Adrenal gland (tissue), 12 donors: ENCODE results near the gene LNPK. TPM values are rescaled to one million over a fixed set of nuclear protein-coding genes. Genes with fewer than 3 reads are reported as not detected.

Experiments used
- DNase-seq, 7 donors: peaks; one replicate each; pipeline ENCODE4 v3.0.0-alpha.2; 2019 to 2020
- H3K27ac ChIP-seq, 5 donors: fragments of 200-600 bp; sonication (generic) in 4 of 5; 1 replicate in 3 of 5; 2 replicates in 2 of 5; pipeline versions ENCODE4 v1.5.1 to v1.8.0; 2016 to 2020; ENCODE audit warnings: mild to moderate bottlenecking in 1 of 5
- H3K27me3 ChIP-seq: fragments of 200-600 bp; 2 replicates; pipeline ENCODE4 v1.8.0; 2021
- H3K36me3 ChIP-seq, 2 donors: fragments of 200-600 bp; replicated peaks in 1 of 2; 1 replicate in 1 of 2; 2 replicates in 1 of 2; pipeline versions ENCODE4 v1.5.1 to v1.8.0; 2018 to 2022
- H3K4me1 ChIP-seq, 2 donors: fragments of 200-600 bp; replicated peaks in 1 of 2; 1 replicate in 1 of 2; 2 replicates in 1 of 2; pipeline versions ENCODE4 v1.5.1 to v1.8.0; 2018 to 2021
- H3K4me3 ChIP-seq, 4 donors: fragments of 200-600 bp; sonication (generic) in 3 of 4; one replicate each; pipeline ENCODE4 v1.5.1; 2016 to 2018
- H3K9me3 ChIP-seq, 3 donors: fragments of 200-600 bp; sonication (generic) in 1 of 3; replicated peaks in 1 of 3; 1 replicate in 2 of 3; 2 replicates in 1 of 3; pipeline versions ENCODE4 v1.5.1 to v1.8.0; 2016 to 2021
- CTCF ChIP-seq, 6 experiments: fragments of 450-650 bp in 4 of 6; fragments of 200-600 bp in 2 of 6; sonication (generic) in 1 of 6; IDR thresholded peaks; 1 replicate in 5 of 6; 2 replicates in 1 of 6; pipeline versions ENCODE4 v1.5.1 to v1.8.0; 2016 to 2021; ENCODE audit warnings: antibody characterized with exemption in 6 of 6, mild to moderate bottlenecking in 2 of 6, moderate library complexity in 1 of 6
- POLR2A ChIP-seq, 2 donors: fragments of 450-650 bp; IDR thresholded peaks; one replicate each; pipeline ENCODE4 v1.6.1; 2017; ENCODE audit warnings: antibody characterized with exemption in 2 of 2, mild to moderate bottlenecking in 2 of 2, moderate library complexity in 1 of 2
- WGBS, 4 donors: extraction: QIAGEN DNeasy Blood & Tissue Kit in 2 of 4; methylation state at CpG; one replicate each; pipeline versions ENCODE4 v1.1.5 to v1.1.7; 2013 to 2017; 5-methylcytosine and 5-hydroxymethylcytosine counted together
- intact Hi-C, 2 donors: fragments of 100-400 bp; cut with DNase I; formaldehyde crosslinking; loops; one replicate each; pipeline versions ENCODE4 v1.14.1 to v1.15.0; 2022 to 2023
- polyA plus RNA-seq, 3 donors: library from polyadenylated mRNA; stranded (reverse); fragments of 200-250 nt in 2 of 3; fragments of 350-450 nt in 1 of 3; fragmentation: Illumina TruSeq in 1 of 3; extraction: RNeasy Lipid Tissue Mini Kit (QIAGEN cat#74804) in 1 of 3; gene quantifications; one replicate each; pipeline ENCODE4 v1.2.3, GENCODE V29; 2013 to 2014
- total RNA-seq, 9 donors: library from RNA; depleted of rRNA in 4 of 9; stranded (reverse); fragments of >200 nt in 4 of 9; fragments of 120-200 nt in 1 of 9; fragmentation: NEBNext Ultra II Directional in 1 of 9; extraction: Animal tissue kit (Norgen Biotek cat#: 25700) in 1 of 9; gene quantifications; one replicate each; pipeline versions ENCODE4 v1.1.0 to v1.2.4, GENCODE V29; 2013 to 2023
- donor health status: healthy with polysubstance abuse.
- donor health status: Bipolar disorder and iron deficiency.
- donor health status: DM: yes; HTN: yes; CAD: no.
- donor health status: DM: no; HTN: no; CAD: no.
- donor health status: DM: no; HTN: no; CAD: no.
- donor health status: DM: yes; HTN: yes; CAD: no.

LNPK gene
- total and polyA plus RNA-seq, 12 donors = 2.6 to 32.7 (median 19.3) TPM

- no peak for DNase-seq
- Histone ChIP-seq H3K4me1 (no peaks in the 10 kb centered on the region), H3K4me3 (no peak overlapping the region), H3K9me3 (peaks cover 0 to 2% (median 0%) of the 10 kb centered on the region in 3 donors), H3K27me3 (peaks cover 12% of the 10 kb centered on the region), H3K36me3 (no peaks in the 10 kb centered on the region), H3K27ac (no peak overlapping the region)
- WGBS, 4 donors = 79 to 92% (median 87%) methylated on average over 1 of the region's 1 CpG
- intact Hi-C loops = no loop called here
- TF ChIP-seq POLR2A (IDR thresholded peaks at IDR 0.05) (no peak), CTCF (IDR thresholded peaks at IDR 0.05) (no peak)
Measured at GRCh38 chr2:176022048-176022447, 20.0 kb upstream of the LNPK start.

DNA sequence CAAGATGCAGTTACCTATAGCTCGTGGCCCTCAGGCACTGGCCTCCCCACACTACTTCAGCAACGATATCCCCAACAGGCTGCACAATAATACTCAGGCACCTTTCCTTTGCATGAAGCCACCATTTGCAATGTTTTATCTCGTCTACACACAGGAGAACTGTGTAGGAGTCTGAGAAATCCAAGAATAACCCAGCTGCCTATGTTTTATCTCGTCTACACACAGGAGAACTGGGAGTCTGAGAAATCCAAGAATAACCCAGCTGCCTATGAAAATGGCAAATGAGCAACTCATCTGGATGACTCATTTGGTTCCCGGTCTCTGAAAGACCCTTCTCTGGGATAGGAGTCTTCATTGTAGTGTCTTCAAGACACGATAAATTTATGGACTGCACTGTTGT, 18.3 kb upstream of the LNPK start:
- H3K27me3 ChIP-seq = peaks cover 12% of the 10 kb centered on the region
- H3K4me3 ChIP-seq = no peak overlapping the region
- TF ChIP-seq POLR2A (IDR thresholded peaks at IDR 0.05) = no peak
- TF ChIP-seq CTCF (IDR thresholded peaks at IDR 0.05) = no peak
- H3K36me3 ChIP-seq = no peaks in the 10 kb centered on the region
- intact Hi-C loops = no loop called here
- no peaks in the 10 kb centered on the region for H3K9me3 ChIP-seq
- 82 to 86% (median 84%) methylated on average over 6 of the region's 6 CpGs for WGBS, 4 donors
- DNase-seq = no peak
- no peak overlapping the region for H3K27ac ChIP-seq
- H3K4me1 ChIP-seq = no peaks in the 10 kb centered on the region

DNA sequence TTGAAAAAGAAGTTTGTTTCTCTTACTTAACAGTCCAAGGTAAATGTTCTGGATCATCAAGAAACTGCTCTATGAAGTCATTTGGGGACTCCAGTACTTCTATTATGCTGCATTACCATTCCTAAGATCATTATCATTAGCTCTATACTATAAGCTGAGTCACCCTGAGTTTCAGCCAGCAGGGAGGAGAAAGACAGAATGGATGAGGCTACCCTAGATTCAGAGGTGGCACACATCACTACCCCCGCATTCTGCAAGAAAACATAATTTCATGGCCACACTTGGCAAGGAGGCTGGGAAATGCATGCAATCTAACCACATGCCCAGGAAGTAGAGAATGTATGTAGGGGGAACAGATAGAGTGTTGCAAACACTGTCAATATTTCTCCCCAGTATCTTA, 16.6 kb upstream of the LNPK start:
- no peak overlapping the region for H3K4me3 ChIP-seq
- H3K27me3 ChIP-seq = peaks cover 12% of the 10 kb centered on the region
- intact Hi-C loops = no loop called here
- WGBS, 4 donors = 88 to 100% (median 95%) methylated on average over 1 of the region's 1 CpG
- no peaks in the 10 kb centered on the region for H3K4me1 ChIP-seq
- no peak overlapping the region for H3K27ac ChIP-seq
- TF ChIP-seq CTCF (IDR thresholded peaks at IDR 0.05) (no peak), POLR2A (IDR thresholded peaks at IDR 0.05) (no peak)
- no peaks in the 10 kb centered on the region for H3K9me3 ChIP-seq
- H3K36me3 ChIP-seq = no peaks in the 10 kb centered on the region
- no peak for DNase-seq

DNA sequence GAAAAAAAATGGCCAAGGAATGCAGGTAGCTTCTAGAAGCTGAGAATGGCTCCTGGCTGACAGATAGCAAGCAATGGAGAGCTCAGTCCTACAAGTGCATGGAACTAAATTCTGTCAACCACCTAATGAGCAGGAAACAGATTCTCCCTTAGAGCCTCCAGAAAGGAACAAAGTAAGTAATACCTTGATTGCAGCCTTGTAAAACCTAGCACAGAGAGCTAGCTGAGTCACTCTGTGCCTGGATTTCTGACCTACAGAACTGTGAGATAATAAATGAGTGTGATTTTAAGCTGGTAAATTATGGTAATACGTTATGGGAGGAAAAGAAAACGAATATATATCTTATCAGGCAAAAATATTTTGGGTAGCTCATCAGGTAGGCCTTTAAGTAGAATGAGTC, 7.4 kb upstream of the LNPK start:
- no peak overlapping the region for H3K4me3 ChIP-seq

More for the DNA sequence above, 7.4 kb upstream of the LNPK start:
- Histone ChIP-seq H3K36me3 (no peaks in the 10 kb centered on the region), H3K4me1 (no peaks in the 10 kb centered on the region), H3K9me3 (no peaks in the 10 kb centered on the region), H3K27me3 (no peaks in the 10 kb centered on the region), H3K27ac (no peak overlapping the region)
- intact Hi-C loops = no loop called here
- WGBS, 4 donors = 72 to 94% (median 77%) methylated on average over 2 of the region's 2 CpGs
- DNase-seq = no peak
- TF ChIP-seq POLR2A (IDR thresholded peaks at IDR 0.05) = no peak
- no peak for TF ChIP-seq CTCF (IDR thresholded peaks at IDR 0.05)
